Measurements from ENCODE around the gene COL1A1. TPM values are rescaled to one million over a fixed set of nuclear protein-coding genes. Genes with fewer than 3 reads are reported as not detected.

COL1A1 gene
- polyA plus RNA-seq, 1 of the 3 experiments (the other 2 are of a cell fraction): 1,461 TPM

DNA sequence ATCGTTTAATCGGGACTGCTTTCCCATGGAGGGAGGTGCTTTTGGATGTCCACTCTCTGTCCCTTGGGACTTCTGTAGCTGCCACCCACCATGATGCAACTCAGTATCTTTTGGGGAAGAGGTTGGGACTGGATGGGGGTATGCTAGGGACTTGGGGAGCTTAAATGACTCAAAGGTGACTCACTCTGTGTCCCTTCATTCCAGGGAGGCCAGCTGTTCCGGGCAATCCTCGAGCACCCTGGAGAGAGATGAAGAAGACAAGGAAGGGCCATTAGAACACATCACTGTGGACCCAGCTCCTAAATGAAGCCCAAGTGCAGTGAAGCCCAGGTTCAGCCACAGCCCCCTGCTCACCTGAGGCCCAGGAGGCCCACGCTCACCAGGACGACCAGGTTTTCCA is 4.6 kb downstream of the COL1A1 start (continued):
- TF ChIP-seq JUND (IDR thresholded peaks at IDR 0.05) (peak; percentile 81), POLR2AphosphoS5 (IDR thresholded peaks at IDR 0.05; ENCODE audit: low read depth, low read length) (no peak), MAX (IDR thresholded peaks at IDR 0.05; ENCODE audit: low read depth) (no peak), TCF12 (IDR thresholded peaks at IDR 0.05) (peak; percentile 49; the same call in 1 of the 2 replicates), TEAD4 (IDR thresholded peaks at IDR 0.05; ENCODE audit: borderline replicate concordance, insufficient read depth) (no peak), YY1 (IDR thresholded peaks at IDR 0.05; ENCODE audit: low read depth) (no peak), EP300 (IDR thresholded peaks at IDR 0.05; ENCODE audit: borderline replicate concordance in 1 of 2, low read depth in 1 of 2, low read length in 1 of 2) (no peak), TAF1 (IDR thresholded peaks at IDR 0.05; ENCODE audit: borderline replicate concordance, low read depth, low read length) (no peak), SMC3 (IDR thresholded peaks at IDR 0.05; ENCODE audit: low read depth, low read length) (no peak), CTCF (IDR thresholded peaks at IDR 0.05) (no peak), RFX5 (IDR thresholded peaks at IDR 0.05; ENCODE audit: low read length) (no peak), FOXM1 (IDR thresholded peaks at IDR 0.05; ENCODE audit: low read depth) (no peak), GABPA (IDR thresholded peaks at IDR 0.05; ENCODE audit: low read depth) (no peak), CHD2 (IDR thresholded peaks at IDR 0.05; ENCODE audit: low read length, partially characterized antibody) (no peak), NRF1 (IDR thresholded peaks at IDR 0.05; ENCODE audit: low read depth, low read length) (no peak), ELF1 (IDR thresholded peaks at IDR 0.05) (no peak), FOXJ3 (CRISPR knock-in tag; IDR thresholded peaks at IDR 0.05) (no peak), NFIC (IDR thresholded peaks at IDR 0.05; ENCODE audit: borderline replicate concordance) (no peak), RCOR1 (IDR thresholded peaks at IDR 0.05; ENCODE audit: low read length) (no peak), RAD21 (IDR thresholded peaks at IDR 0.05; ENCODE audit: low read length) (no peak), MXI1 (IDR thresholded peaks at IDR 0.05; ENCODE audit: low read depth, low read length) (no peak), SIN3A (IDR thresholded peaks at IDR 0.05; ENCODE audit: borderline replicate concordance, low read depth, low read length) (no peak)
- TF ChIP-seq, protein P1, sequence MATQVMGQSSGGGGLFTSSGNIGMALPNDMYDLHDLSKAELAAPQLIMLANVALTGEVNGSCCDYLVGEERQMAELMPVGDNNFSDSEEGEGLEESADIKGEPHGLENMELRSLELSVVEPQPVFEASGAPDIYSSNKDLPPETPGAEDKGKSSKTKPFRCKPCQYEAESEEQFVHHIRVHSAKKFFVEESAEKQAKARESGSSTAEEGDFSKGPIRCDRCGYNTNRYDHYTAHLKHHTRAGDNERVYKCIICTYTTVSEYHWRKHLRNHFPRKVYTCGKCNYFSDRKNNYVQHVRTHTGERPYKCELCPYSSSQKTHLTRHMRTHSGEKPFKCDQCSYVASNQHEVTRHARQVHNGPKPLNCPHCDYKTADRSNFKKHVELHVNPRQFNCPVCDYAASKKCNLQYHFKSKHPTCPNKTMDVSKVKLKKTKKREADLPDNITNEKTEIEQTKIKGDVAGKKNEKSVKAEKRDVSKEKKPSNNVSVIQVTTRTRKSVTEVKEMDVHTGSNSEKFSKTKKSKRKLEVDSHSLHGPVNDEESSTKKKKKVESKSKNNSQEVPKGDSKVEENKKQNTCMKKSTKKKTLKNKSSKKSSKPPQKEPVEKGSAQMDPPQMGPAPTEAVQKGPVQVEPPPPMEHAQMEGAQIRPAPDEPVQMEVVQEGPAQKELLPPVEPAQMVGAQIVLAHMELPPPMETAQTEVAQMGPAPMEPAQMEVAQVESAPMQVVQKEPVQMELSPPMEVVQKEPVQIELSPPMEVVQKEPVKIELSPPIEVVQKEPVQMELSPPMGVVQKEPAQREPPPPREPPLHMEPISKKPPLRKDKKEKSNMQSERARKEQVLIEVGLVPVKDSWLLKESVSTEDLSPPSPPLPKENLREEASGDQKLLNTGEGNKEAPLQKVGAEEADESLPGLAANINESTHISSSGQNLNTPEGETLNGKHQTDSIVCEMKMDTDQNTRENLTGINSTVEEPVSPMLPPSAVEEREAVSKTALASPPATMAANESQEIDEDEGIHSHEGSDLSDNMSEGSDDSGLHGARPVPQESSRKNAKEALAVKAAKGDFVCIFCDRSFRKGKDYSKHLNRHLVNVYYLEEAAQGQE (IDR thresholded peaks at IDR 0.05; ENCODE audit: low read depth, low read length): 0 out of 2 replicates have a peak, but pooled peaks have one; percentile 25
- TF ChIP-seq, protein P2, sequence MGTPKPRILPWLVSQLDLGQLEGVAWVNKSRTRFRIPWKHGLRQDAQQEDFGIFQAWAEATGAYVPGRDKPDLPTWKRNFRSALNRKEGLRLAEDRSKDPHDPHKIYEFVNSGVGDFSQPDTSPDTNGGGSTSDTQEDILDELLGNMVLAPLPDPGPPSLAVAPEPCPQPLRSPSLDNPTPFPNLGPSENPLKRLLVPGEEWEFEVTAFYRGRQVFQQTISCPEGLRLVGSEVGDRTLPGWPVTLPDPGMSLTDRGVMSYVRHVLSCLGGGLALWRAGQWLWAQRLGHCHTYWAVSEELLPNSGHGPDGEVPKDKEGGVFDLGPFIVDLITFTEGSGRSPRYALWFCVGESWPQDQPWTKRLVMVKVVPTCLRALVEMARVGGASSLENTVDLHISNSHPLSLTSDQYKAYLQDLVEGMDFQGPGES (IDR thresholded peaks at IDR 0.05; ENCODE audit: low read depth, low read length): no peak
- TF ChIP-seq, protein P3, sequence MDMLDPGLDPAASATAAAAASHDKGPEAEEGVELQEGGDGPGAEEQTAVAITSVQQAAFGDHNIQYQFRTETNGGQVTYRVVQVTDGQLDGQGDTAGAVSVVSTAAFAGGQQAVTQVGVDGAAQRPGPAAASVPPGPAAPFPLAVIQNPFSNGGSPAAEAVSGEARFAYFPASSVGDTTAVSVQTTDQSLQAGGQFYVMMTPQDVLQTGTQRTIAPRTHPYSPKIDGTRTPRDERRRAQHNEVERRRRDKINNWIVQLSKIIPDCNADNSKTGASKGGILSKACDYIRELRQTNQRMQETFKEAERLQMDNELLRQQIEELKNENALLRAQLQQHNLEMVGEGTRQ (IDR thresholded peaks at IDR 0.05; ENCODE audit: borderline replicate concordance, low read depth, low read length): no peak
